ENCODE data around the gene FAM241B.

Gene FAM241B

GRCh38 chr10:69649786-69650550 is 19.9 kb downstream of the FAM241B start:
- DNase-seq, result no peak

- DNase-seq, result no peak
These were observed 20.7 kb downstream of the FAM241B start for GRCh38 chr10:69650589-69651261.

DNA sequence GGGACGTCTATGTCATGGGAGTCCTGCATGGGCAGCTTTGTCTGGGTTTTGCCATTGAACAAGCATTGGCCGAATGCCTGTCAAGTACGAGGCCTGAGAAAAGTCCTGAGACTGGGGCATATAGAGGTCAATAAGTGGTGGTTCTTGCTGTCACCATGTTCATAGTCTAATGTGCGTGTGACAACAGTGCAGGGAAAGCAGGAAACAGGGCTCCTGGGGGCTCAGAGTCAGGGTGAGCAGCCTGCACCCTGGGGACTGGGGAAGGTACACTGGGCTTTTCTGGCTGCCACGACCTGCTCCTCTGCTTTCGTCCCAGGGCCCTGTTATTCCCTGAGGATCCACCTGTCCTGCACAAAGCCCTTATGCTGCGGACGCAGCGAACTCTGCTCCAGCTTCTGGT is 21.3 kb downstream of the FAM241B start:
- no peak for DNase-seq

- no peak for DNase-seq
These were observed 22.2 kb downstream of the FAM241B start for GRCh38 chr10:69652111-69652856.

- no peak for DNase-seq
These were observed 22.8 kb downstream of the FAM241B start for GRCh38 chr10:69652857-69653199.

DNA sequence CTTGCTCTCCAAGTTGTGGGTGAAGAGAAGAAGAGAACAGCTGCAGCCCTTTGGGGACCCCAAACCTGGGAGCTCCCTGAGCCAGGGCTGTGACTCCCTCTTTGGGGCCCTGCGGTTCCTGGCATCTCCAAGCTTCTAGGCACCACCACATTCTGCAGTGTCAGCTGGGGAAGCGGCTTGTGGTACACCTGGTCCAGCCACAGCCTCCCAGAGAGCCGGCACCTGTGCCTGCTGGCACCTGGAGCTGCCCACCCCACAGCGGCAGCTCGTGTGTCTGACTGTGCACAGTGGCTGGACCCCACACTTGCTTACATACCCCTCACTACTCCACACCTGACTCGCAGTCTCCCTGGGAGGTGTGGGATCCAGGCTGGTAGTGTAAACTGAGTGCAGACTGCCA is 23.5 kb downstream of the FAM241B start:
- no peak for DNase-seq

DNA sequence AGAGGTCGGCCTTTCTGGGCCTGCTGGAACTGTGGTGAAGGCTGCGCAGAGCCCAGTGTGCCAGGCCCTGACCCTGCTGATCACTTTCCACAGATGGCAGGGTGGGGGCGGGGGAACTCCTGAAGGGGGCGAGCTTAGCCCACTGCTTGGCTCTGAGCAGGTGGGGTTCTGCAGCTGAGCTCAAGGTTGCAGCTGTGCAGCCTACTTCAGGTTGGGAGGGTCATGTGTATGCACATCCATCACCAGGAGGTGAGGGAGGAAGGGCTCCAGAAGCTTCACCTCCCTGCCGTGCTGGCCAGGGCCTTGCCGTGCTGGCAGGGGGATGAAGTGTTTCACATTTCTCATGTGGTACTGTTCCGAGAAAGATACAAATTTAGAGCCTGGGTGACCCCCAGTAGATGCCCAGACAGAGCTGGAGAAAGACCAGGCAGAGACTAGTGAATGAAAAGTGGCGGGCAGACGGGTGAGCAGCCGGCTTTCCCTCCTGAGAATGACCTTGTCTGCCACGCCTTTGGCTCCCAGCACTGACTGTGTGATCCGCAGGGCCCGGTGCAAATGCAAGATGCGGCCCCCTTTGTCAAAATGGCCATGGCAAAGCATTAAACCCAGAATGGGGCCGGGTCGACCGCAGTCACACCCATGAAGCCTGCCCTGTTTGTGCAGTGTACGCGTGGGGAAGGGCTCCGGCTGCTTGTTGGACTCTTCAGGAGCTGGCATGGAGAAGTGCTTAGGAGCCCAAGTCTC is 25.2 kb downstream of the FAM241B start:
- DNase-seq, result no peak

DNA sequence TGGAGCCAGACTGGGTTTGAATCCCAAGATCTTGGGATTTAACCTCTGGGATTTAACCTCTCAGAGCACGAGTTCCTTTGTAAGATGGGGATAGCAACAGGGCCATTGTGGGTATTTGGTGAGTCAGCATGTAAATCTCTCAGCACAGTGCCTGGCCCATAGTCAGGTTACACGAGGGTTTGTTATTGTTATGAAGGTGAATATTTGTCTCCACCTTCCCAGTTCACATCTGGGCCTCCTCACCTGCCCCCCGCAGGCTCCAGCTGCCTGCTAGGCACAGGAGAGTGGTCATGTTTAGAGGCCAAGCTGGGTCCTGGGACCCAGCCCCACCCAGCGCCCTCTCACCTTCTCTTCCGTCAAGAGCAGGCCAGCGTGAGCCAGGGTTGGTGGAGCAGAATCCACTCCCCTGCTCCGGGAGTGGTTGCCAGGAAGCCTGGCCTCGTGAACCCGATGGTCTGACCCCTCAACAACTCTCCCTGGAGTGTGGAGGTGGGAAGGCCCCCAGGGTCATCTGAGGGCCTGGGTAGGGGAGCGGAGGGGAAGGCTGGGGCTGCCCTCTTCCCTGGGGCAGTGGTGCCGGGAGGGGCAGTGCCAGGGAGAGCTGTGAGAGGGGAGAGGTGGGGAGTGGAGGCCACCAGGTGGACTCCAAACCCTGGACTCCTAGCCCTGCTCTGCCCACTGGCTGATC is 26.0 kb downstream of the FAM241B start:
- DNase-seq, result no peak

GRCh38 chr10:69656742-69657269 is 26.8 kb downstream of the FAM241B start:
- no peak for DNase-seq

GRCh38 chr10:69657430-69657829 is 27.4 kb downstream of the FAM241B start:
- DNase-seq, result no peak

DNA sequence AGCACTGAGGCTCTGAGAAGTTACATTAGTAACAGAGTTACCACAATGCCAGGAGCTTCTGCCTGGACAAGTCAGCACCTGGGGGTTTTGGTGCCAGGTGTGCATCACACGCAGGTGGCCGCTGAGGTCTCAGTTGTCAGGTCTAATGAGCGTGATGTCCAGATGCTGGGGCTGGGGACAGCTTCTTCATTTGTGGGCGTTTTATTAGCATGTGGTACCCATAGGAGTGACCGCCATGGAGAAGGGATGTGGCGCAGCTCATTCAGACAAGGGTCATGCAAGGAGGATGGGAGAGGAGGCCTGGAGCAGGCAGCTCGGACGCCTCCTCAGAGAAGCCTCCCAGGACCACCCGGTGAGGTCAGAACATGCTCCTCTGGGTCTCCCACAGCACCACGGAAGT is 27.8 kb downstream of the FAM241B start:
- no peak for DNase-seq

DNA sequence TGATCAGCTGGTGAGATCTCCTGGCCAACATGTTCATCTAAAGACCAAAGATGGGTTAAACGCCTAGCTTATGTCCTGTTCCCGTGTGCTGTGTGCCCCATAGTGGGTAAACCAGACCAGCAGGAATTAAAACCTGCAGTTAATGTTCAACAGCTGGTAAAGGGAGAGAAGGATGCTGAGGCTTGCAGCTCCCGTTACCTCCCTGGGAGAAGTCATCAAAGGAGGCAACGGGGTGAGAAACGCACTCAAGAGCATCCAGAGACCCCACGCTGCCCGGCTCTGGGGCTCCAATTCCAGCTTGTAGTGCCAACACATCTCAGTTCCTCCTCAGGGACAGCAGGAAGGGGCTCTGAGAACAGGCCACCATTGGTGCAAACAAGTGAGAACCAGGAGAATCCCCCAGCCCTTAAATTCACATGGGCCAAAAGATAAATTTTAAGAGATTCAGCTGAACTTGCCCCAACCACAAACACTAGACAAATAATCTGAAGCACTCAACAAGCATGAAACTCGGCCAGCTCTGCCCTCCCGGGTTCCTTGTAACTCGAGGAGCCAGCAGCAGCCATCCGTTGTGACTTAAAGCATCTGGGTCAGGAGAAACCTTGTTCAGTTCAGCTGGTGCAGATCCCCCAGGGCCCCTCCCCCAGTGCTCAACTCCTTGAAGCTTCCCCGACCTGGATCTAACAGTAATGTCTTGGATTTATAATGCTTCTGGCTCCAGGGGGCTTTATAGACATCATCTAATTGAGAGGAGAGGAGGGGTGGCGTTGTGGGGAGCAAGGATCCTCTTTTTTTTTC is 29.4 kb downstream of the FAM241B start:
- no peak for DNase-seq

DNA sequence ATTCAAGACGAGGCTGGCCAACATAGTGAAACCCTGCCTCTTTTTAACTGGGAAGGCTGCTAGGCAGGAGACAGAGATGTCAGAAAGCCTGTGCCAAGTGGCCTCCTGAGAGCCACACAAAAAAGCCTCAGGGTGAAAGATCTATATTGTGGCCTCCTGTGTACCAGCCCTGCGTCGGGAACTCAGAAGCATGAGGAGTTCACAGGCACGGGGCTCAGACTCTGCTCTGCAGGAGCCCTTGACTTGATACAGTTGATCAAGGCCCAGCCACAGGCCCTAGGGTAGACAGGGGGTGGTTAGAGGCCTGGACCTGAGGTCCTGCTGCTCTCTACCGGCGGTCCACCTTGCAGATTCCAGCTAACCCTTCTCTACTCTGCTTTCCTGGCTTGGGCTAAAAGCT is 30.2 kb downstream of the FAM241B start:
- no peak for DNase-seq

DNA sequence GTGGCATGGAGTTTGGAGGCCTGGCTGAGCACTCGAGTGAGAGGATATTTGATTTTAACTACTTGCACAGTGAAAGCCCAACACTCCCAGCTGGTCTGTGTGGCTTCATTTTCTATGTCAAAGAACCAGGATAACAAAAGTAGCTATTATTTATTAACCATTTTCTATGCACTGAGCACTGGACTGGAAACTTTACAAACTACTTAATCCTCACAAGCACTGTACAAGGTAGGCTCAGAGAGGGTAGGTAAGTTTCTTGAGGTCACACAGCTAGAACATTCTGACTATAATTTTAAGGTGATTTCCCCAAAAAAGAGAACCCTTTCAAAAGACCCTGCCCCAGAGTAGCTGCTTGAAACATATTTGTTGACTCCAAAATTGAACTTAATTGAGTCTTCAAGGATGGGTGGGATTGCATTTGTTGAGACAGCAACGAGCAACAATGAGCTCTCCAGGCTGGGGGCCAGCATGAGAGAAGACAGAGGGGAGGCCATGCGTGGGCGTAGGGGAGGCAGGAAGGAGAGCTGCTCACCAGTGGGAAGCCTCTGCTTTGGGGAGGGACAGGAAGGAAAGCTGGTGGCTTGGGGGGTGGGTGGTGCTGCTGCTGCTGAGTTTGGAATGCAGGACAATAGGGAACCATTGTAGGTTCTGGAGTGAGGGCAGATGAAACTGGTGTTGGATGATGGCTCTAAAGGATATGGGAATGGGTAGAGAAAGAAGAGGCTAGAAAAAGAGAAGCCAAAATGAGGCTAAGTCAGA is 31.5 kb downstream of the FAM241B start:
- no peak for DNase-seq

GRCh38 chr10:69662173-69662877 is 32.3 kb downstream of the FAM241B start:
- DNase-seq, result no peak

DNA sequence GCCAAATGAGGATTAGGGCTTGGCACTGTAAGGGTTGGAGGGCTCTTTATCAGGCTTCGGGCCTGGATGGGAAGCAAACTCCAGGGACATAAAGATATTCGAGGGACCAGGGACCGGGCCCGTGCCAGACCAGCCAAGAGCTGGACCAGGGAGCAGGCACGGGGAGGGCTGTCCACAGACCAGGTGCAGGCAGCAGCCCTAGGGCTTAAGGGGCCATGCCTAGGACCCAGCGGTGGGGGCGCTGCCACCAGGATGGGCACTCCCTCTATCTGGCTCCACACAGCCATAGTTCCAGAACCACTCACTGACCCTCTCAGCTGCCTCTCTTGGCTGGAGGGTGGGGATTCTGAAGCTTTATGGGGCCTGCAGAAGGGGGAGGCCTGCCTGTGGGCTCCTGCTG is 32.9 kb downstream of the FAM241B start:
- no peak for DNase-seq

DNA sequence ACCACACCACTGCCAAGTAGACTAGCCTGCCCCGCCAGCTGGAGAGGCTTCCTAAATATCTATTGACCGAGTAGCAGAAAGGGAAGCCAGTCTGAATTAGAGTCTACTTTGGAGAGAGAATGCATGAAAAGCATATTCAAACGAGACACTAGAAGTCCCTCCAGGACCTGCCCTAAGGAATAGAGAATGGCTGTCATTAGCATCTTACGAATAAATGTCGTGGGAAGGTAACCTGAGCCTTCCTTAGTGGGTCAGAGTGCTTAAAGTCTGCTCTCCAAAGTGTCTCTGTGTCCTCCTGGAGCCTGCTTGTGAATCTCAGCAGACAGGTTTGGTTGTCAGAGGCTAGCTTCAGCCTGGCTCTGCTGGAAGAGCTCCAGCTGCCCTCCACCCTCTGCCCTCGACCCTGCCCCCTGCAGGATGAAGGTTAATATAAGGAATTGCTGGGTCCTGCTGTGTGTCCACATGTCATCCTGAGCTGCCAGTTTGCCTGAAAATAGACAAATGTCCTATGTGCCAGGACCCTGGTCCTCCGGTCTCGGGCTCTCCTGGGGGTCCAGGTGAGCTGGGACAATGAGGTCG is 33.4 kb downstream of the FAM241B start:
- DNase-seq, result peak; percentile 10

DNA sequence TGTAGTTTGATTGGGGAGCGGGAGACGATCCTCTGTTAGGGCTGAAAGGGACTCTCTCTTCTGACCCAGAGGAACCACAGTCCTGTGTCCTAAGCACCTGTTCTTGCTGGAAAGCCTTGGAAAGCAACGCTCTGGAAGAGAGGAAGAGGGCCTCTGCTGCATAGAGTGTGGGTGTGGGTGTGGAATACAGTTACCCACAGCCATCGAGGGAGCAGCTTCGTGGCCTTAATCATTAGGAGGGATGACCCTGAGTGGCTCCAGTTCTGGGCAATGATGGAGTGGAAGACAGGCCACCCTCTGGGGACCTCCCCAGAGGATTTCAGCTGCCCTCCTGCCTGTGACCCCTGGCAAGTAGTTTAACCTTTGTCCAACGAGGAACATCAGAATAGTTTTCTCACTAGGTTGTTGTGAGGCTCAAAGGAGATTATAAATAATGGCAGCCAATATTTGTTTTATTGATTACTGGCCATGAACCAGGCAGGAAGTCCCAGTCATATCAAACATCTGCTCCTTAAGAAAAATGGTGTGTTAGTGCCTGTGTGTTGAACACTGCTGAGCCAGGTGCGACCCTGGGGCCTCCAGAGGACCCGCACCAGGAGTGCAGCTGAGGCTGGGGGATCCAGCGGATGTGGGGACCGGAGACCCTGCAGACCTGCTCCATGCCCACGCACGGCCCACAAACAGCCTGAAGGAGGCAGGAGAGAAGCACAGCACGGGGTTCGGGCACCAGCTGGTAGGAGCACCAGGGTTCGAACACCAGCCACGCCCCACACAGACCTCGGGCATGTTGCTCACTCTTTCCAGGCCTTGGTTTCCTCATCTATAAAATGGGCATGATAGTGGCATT is 35.6 kb downstream of the FAM241B start:
- no peak for DNase-seq

DNA sequence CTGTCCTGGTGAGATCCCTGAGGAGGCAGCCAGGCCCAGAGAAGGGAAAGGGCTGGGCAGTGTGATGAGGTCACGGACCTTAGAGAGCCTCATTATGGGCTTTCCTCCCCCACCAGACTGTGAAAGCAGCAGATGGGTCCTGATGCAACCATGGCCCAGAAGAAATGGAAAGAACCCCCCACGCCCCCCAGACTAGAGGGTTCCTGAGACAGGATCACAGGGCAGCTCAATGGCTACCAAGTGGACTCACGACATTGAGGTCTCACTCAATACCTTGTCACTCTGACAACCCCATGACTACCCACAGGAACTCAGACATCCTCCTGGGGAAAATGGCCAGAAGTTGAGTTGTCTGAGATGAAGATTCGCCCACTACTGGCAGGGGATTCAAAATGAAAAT is 36.7 kb downstream of the FAM241B start:
- no peak for DNase-seq
